ENCODE measurements around the gene GET4.
"Not testable (repeated sequence)": the region's sequence is repeated elsewhere in the genome, so short reads cannot be mapped to it uniquely, and the experiment has no call there.

The GET4 gene

DNA sequence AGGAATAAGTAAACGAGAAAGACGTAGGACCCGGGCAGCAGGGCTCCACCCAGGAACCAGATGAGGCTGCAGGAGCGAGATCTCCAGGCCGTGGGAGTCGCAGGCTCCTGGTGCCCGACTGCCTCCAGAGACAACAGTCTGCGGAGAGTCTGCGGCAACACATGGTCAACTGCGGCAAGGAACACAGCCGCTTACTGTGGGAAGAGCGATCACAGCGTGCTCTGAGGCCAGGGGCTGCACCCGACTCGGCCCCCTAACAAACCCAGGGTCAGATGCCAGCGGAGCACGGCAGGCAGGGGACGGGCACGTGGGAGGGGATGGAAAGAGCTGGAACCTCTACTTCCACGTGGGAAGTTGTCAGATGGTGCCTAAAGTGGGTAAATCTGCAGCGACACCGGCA is 26.6 kb downstream of the GET4 start:
- H3K36me3 ChIP-seq (ENCODE audit: control insufficient read depth, insufficient read depth, low read length): no peaks in the 10 kb centered on the region
- no peaks in the 10 kb centered on the region for H3K9me3 ChIP-seq (ENCODE audit: control insufficient read depth, insufficient read depth, low read length)
- H3K27me3 ChIP-seq (ENCODE audit: control insufficient read depth, insufficient read depth, low read length): no peaks in the 10 kb centered on the region; the same call in 1 of the 2 replicates
- no peak overlapping the region for H3K9ac ChIP-seq (ENCODE audit: low read depth, low read length)
- H3K27ac ChIP-seq (ENCODE audit: low read depth, low read length): no peak overlapping the region
- H3K4me1 ChIP-seq (ENCODE audit: control insufficient read depth, insufficient read depth, low read length): no peaks in the 10 kb centered on the region
- H3K4me3 ChIP-seq (ENCODE audit: low read depth, low read length): no peak overlapping the region

- H3K4me3 ChIP-seq (ENCODE audit: low read depth, low read length): no peak overlapping the region
- no peaks in the 10 kb centered on the region for H3K36me3 ChIP-seq (ENCODE audit: control insufficient read depth, insufficient read depth, low read length)
- no peak overlapping the region for H3K9ac ChIP-seq (ENCODE audit: low read depth, low read length)
- H3K4me1 ChIP-seq (ENCODE audit: control insufficient read depth, insufficient read depth, low read length): no peaks in the 10 kb centered on the region
- no peaks in the 10 kb centered on the region for H3K9me3 ChIP-seq (ENCODE audit: control insufficient read depth, insufficient read depth, low read length)
- no peak overlapping the region for H3K27ac ChIP-seq (ENCODE audit: low read depth, low read length)
- H3K27me3 ChIP-seq (ENCODE audit: control insufficient read depth, insufficient read depth, low read length): no peaks in the 10 kb centered on the region; the same call in 1 of the 2 replicates
These were observed 27.8 kb downstream of the GET4 start for GRCh38 chr7:903921-904755.

DNA sequence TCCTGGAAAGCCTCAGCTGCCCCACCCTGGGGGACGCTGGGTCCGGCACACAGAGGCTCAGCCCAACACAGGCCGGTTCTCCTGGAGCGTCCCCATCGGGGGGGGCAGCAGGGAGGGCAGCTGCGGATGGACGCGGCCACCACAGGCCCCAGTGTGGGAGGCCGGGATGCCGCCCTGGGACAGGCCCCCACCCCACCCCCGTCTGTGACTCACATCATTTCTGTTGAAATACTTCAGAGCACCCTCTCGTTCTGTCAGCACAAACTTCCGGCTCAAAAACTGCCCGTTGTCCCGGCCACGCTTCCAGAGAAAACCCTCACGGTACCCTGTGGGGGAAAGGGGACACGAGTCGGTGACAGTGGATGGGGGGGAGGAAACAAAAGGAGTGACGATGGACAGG is 28.5 kb downstream of the GET4 start:
- Histone ChIP-seq H3K4me1 (ENCODE audit: control insufficient read depth, insufficient read depth, low read length) (no peaks in the 10 kb centered on the region), H3K36me3 (ENCODE audit: control insufficient read depth, insufficient read depth, low read length) (no peaks in the 10 kb centered on the region), H3K9ac (ENCODE audit: low read depth, low read length) (no peak overlapping the region), H3K27me3 (ENCODE audit: control insufficient read depth, insufficient read depth, low read length) (peaks cover 5% of the 10 kb centered on the region; the same call in 1 of the 2 replicates), H3K27ac (ENCODE audit: low read depth, low read length) (no peak overlapping the region), H3K4me3 (ENCODE audit: low read depth, low read length) (no peak overlapping the region), H3K9me3 (ENCODE audit: control insufficient read depth, insufficient read depth, low read length) (no peaks in the 10 kb centered on the region)

DNA sequence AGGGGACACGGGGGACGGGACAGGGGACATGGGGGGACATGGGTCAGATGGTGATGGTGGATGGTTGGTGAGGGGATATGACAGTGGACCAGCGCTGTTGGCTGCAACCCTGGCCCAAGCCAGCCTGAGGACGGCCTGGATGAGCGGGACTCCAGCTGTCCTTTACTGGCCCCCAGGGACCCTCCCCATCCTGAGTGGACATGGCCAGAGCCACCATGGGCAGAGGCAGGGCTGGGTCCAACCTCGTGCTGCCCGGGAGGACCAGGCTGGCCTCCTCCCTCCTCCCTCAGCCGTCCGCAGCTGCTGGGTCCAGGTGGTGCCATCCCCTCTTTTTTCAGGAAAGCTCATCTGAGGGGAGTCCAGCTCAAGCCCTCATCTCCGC is 30.4 kb downstream of the GET4 start:
- Histone ChIP-seq H3K4me3 (ENCODE audit: low read depth, low read length) (no peak overlapping the region), H3K4me1 (ENCODE audit: control insufficient read depth, insufficient read depth, low read length) (no peaks in the 10 kb centered on the region), H3K27ac (ENCODE audit: low read depth, low read length) (no peak overlapping the region), H3K9me3 (ENCODE audit: control insufficient read depth, insufficient read depth, low read length) (no peaks in the 10 kb centered on the region), H3K9ac (ENCODE audit: low read depth, low read length) (no peak overlapping the region), H3K36me3 (ENCODE audit: control insufficient read depth, insufficient read depth, low read length) (no peaks in the 10 kb centered on the region), H3K27me3 (ENCODE audit: control insufficient read depth, insufficient read depth, low read length) (peaks cover 5% of the 10 kb centered on the region; the same call in 1 of the 2 replicates)

DNA sequence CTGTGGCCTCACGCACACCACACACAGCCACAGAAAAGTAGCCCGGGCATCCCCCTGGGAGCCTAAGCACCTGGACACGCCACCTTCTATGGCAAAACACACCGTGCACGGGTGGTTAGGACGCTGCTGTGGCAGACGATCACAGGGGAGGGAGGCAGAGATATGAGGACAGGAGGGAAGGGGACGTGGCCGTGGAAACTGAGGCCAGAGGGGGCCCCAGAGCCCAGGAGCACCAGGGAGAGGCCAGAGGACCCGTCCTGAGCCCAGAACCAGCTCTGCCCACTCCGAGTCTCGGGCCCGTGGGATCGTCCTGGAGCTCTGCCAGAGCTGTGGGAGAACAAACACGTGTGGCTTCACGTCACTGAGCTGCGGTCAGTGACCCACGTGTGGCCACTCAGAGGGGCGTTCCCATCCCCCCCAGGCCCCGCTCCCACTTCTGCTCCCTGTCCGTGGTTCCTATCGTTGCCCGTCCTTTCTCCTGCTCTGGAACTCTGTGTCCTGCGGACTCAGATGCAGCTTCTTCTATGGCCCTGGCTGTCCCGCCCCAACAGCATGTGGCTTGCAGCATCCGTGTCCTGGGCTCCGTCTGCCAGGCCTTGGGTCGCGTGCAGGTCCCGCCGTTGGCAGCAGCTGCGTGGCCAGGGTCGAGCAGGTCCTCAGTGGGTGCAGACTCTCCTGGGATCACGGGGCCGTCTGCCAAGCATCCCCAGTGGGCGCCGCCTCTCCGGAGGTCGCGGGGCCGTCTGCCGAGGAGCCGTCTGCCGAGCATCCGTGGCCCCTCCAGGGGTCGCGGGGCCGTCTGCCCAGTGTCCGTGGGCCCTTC is 31.0 kb downstream of the GET4 start:
- no peaks in the 10 kb centered on the region for H3K9me3 ChIP-seq (ENCODE audit: control insufficient read depth, insufficient read depth, low read length)
- no peaks in the 10 kb centered on the region for H3K4me1 ChIP-seq (ENCODE audit: control insufficient read depth, insufficient read depth, low read length)
- H3K36me3 ChIP-seq (ENCODE audit: control insufficient read depth, insufficient read depth, low read length): no peaks in the 10 kb centered on the region
- H3K27me3 ChIP-seq (ENCODE audit: control insufficient read depth, insufficient read depth, low read length): peaks cover 5% of the 10 kb centered on the region; the same call in 1 of the 2 replicates
- no peak overlapping the region for H3K9ac ChIP-seq (ENCODE audit: low read depth, low read length)
- no peak overlapping the region for H3K27ac ChIP-seq (ENCODE audit: low read depth, low read length)
- no peak overlapping the region for H3K4me3 ChIP-seq (ENCODE audit: low read depth, low read length)

- Histone ChIP-seq H3K4me1 (ENCODE audit: control insufficient read depth, insufficient read depth, low read length) (no peaks in the 10 kb centered on the region), H3K36me3 (ENCODE audit: control insufficient read depth, insufficient read depth, low read length) (no peaks in the 10 kb centered on the region), H3K27me3 (ENCODE audit: control insufficient read depth, insufficient read depth, low read length) (peaks cover 5% of the 10 kb centered on the region; the same call in 1 of the 2 replicates), H3K27ac (ENCODE audit: low read depth, low read length) (no peak overlapping the region), H3K9me3 (ENCODE audit: control insufficient read depth, insufficient read depth, low read length) (no peaks in the 10 kb centered on the region), H3K9ac (ENCODE audit: low read depth, low read length) (no peak overlapping the region), H3K4me3 (ENCODE audit: low read depth, low read length) (no peak overlapping the region)
These were observed 31.8 kb downstream of the GET4 start for GRCh38 chr7:908159-908581.

GRCh38 chr7:908591-909357 is 32.4 kb downstream of the GET4 start:
- peak overlapping the region; percentile 43; the same call in 1 of the 2 replicates for H3K4me3 ChIP-seq (ENCODE audit: low read depth, low read length)
- H3K9ac ChIP-seq (ENCODE audit: low read depth, low read length); H3K36me3 ChIP-seq (ENCODE audit: control insufficient read depth, insufficient read depth, low read length); H3K4me1 ChIP-seq (ENCODE audit: control insufficient read depth, insufficient read depth, low read length); H3K27me3 ChIP-seq (ENCODE audit: control insufficient read depth, insufficient read depth, low read length); H3K9me3 ChIP-seq (ENCODE audit: control insufficient read depth, insufficient read depth, low read length); H3K27ac ChIP-seq (ENCODE audit: low read depth, low read length): not testable (repeated sequence)

- no peaks in the 10 kb centered on the region for H3K4me1 ChIP-seq (ENCODE audit: control insufficient read depth, insufficient read depth, low read length)
- H3K27ac ChIP-seq (ENCODE audit: low read depth, low read length): no peak overlapping the region
- H3K4me3 ChIP-seq (ENCODE audit: low read depth, low read length): peak overlapping the region; percentile 43; the same call in 1 of the 2 replicates
- H3K36me3 ChIP-seq (ENCODE audit: control insufficient read depth, insufficient read depth, low read length): no peaks in the 10 kb centered on the region
- H3K9ac ChIP-seq (ENCODE audit: low read depth, low read length): no peak overlapping the region
- H3K9me3 ChIP-seq (ENCODE audit: control insufficient read depth, insufficient read depth, low read length): no peaks in the 10 kb centered on the region
- H3K27me3 ChIP-seq (ENCODE audit: control insufficient read depth, insufficient read depth, low read length): peaks cover 5% of the 10 kb centered on the region; the same call in 1 of the 2 replicates
These were observed 33.3 kb downstream of the GET4 start for GRCh38 chr7:909358-910329.

DNA sequence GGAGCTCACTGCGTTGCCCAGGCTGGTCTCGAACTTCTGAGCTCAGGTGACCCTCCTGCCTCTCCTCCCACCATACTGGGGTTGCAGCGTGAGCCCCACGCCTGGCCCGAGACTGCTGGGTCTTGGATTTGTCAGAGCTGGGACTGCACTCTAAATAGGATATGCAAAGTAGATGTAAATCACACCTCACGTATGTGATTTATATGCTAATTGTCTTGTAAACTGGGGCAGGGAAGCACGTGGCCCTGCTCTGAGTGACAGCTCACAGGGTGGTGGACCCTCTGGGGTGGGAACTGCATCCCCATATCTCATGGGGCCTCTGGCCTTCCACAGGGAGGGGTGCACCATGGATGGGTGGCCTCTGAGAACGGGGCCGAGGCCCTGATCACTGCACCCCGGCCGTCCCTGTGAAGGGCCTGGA is 34.1 kb downstream of the GET4 start:
- Histone ChIP-seq H3K4me3 (ENCODE audit: low read depth, low read length) (no peak overlapping the region), H3K9ac (ENCODE audit: low read depth, low read length) (no peak overlapping the region), H3K36me3 (ENCODE audit: control insufficient read depth, insufficient read depth, low read length) (no peaks in the 10 kb centered on the region), H3K27me3 (ENCODE audit: control insufficient read depth, insufficient read depth, low read length) (peaks cover 5% of the 10 kb centered on the region; the same call in 1 of the 2 replicates), H3K27ac (ENCODE audit: low read depth, low read length) (no peak overlapping the region), H3K4me1 (ENCODE audit: control insufficient read depth, insufficient read depth, low read length) (no peaks in the 10 kb centered on the region), H3K9me3 (ENCODE audit: control insufficient read depth, insufficient read depth, low read length) (no peaks in the 10 kb centered on the region)

All from HUES48 (cell line).